ENCODE measurements around the gene P2RX2.

- TF ChIP-seq, protein P1, sequence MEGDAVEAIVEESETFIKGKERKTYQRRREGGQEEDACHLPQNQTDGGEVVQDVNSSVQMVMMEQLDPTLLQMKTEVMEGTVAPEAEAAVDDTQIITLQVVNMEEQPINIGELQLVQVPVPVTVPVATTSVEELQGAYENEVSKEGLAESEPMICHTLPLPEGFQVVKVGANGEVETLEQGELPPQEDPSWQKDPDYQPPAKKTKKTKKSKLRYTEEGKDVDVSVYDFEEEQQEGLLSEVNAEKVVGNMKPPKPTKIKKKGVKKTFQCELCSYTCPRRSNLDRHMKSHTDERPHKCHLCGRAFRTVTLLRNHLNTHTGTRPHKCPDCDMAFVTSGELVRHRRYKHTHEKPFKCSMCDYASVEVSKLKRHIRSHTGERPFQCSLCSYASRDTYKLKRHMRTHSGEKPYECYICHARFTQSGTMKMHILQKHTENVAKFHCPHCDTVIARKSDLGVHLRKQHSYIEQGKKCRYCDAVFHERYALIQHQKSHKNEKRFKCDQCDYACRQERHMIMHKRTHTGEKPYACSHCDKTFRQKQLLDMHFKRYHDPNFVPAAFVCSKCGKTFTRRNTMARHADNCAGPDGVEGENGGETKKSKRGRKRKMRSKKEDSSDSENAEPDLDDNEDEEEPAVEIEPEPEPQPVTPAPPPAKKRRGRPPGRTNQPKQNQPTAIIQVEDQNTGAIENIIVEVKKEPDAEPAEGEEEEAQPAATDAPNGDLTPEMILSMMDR (IDR thresholded peaks at IDR 0.05), result no peak
- no peak for TF ChIP-seq POLR2A (IDR thresholded peaks at IDR 0.05)
Observed at GRCh38 chr12:132570635-132571034, 47.9 kb upstream of the P2RX2 start.
